Activated CD8-positive, alpha-beta memory T cell treated with anti-CD3 and anti-CD28 coated beads, Interleukin-2, amount 50 U/mL, for 4 hours (primary cell): Measurements from ENCODE around the gene GRM8.

Experiments used
- DNase-seq: peaks from one replicate; pipeline ENCODE4 v3.0.0-alpha.2; 2020

GRM8 gene

DNA sequence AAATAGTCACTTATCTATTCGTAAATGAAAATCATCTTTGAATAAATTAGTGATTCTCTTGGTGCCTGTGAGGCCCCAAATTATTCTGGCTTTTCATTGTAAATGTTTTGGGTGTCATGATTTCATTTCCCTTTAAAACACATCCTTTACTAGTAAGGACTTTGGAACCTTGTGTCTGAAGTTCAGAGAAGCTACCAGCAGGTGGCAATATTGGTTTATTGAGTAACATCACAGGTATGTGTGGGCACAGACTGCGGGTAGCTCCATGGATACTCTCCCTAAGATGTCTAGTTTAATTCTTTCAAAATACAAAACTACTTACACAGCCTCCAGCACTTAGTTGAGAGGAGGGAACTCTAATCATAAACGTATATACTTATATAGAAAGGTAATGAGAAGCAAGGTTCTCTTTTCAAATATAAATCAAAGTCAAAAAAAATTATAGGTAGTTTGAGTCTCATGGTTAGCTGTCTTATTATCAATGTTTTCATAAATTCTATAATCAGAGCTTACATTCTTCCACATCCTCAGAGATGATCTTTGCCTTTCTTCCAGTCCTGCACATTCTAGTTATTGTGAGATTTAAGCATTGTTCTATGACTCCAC lies 449.6 kb downstream of the GRM8 start:
- peak; percentile 15 for DNase-seq

DNA sequence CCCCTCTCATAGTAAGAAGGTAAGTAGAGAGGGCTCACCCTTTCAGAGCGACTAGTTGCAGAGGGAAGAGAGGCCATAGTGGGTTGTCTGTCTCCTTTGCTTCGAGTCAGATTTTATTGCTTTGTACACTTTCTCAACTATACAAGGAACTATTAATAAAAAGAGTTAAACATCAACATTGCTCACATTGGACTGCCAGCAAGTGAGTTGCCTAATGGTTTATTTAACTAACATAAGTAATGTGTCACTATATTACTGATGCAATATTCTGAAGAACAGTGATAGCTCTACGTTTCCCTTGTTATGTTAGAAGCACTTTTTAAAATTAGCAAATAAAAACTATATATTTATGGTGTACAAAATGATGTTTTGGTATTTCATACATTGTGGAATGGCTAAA lies 451.0 kb downstream of the GRM8 start:
- DNase-seq = no peak

DNA sequence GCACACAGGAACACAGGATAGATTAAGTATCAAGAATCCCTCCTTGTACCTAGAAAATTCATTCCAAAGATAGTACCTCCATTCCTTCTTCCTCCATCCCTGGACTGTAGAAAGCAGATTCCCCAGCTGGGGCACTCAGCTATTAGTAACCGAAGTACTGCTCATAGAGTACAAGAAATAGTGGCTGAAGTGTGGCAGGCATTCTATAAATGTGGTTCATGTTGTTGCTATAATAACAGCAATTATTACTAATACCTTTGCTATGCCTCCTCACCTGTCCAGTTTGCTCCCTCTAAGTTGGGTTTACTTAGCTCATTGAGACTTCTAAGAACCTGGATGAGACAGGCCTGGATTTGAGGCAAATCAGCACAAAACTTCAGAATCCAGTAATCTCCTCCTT lies 453.2 kb downstream of the GRM8 start:
- no peak for DNase-seq

DNA sequence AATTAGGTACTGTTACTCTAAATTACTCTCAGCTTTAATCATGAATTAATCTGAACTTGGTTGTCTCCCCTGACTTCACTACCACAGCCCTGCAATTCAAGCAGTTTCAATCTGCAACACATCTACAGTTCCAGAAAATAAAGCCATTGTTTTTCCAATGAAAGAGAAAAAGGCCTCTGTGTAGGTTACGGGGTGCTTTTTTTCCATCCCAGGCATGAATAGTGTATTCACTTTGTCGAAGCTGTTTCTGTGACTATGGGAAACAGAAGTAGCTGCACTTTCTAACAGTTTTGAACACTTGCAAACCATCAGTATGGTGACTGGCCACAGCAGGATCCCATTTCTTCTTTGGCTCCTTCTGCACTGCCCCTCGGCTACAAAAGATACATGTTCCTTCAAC lies 460.2 kb downstream of the GRM8 start:
- DNase-seq = no peak

DNA sequence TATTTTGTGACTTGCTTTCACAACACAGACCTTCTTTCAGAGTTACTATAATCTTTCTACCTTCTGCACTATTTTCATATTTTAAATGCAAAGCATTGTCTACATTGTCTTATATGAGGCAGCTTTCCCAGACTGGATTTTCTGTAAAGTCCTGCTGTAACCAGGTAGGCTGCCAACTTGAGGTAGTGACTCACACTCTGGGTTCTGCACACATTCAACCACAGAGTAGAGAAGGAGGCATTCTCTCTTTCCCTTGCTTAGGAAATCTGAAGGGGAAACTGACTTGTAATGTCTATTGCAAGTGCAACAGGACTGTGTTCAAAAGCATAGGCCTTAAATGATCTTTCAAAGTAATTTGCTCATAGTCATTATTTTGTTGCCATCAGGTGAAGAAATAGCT lies 461.4 kb downstream of the GRM8 start:
- no peak for DNase-seq

DNA sequence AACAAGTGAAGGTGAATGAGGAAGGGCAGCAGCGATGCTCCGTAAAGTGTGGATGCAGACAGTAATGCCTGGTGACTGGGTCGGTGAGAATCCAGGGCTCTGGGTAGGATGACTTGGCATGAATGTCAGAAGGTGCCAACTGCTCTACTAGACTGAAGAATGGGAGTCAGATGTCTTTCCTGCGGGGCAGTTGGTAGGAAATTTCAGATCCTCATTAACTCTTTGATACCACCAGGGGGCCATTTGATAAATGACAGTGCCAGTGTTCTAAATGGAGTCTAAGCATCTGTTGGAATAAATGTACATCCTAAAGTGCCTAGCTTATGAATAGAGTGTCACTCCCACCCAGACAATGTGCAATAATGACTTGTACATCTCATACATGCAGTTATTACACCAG lies 462.0 kb downstream of the GRM8 start:
- DNase-seq = no peak

DNA sequence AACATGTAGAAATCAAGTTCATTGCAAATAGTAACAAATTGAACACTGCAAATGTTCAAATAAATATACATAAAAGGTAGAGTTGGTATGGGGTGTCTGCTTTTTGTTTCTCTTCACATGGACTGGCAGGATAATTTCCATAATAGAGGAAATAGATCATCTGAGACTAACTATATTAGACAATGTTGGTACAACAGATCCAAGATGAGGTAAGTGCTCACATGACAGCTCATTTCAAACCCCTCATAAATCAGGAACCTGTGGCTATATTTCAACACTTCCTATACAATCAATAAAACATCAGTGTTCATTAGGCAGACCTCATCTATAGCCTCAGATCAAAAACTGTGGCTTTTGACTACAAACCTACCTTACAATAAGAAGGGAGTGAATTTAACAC lies 469.1 kb downstream of the GRM8 start:
- no peak for DNase-seq

DNA sequence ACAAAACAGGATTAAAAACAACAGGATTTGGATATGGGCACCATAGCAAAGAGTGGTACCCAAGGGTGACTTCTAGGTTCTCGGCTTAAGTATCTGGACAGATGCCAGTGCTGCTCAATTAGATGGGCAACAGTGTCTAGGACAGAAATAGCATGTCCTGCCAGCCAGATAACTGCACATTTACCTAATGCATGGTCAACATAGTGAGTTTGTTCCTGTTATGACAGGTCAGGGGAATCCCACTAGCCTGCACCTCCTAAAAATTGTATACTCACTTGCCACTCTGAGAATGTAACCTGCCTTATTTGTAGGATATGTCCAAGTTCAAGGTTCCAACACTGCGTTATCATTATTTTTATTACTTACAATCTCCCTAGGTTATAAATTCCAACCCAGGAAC lies 471.7 kb downstream of the GRM8 start:
- DNase-seq = no peak

DNA sequence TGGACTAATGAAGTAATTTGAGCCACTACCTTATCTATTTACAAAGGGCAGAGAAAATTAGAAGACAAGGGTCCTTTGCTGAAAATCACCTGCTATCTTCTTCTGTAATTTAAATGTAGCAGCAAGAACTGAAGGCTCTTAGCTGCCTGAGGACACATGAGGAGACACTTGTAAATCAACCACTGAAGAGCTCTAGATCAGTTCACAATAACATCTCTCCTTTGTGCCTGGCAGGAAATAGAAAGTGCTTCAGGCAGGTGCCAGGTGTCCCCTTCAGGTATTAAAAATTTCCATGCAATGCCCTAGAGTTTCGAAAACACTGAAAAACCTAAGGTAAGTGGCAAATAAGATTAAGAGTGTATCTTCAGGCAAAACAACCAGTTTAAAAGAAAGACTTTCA lies 474.6 kb downstream of the GRM8 start:
- DNase-seq = no peak

DNA sequence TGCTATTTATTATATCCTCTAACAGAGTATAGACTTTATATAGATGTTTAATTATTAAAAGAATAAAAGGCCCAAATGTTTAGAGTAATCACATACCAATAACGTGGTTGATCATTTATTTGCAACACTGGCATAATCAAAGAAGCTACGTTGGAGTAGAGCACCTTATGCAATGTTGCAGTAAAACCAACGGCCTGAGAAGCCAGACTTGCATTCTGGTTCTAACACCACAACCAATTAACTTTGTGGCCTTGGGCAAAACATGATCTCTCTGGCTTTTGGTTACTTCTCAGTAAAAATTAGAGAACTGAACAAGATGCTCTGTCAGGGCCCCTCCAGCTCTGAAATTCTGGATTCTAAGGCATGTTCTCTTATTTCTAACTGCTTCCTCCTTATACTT lies 476.2 kb downstream of the GRM8 start:
- DNase-seq = no peak

DNA sequence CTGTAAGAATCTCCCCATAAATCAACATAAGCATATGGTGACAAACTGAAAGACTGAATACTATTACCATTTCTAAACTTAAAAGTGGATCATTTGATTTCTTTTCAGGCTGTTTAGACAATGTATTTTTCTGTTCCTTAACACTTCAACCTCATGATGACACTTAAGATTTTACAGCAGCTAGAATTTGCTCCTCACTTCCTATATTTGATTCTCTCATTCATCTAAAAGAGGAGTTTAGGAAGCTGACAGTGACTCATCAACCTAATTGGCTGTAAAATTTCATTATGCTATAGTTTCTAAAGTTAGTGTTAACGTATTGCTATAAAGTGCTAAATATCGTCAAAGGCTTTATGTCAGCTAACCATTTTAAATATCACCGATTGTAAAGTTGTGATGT lies 478.7 kb downstream of the GRM8 start:
- DNase-seq = no peak

DNA sequence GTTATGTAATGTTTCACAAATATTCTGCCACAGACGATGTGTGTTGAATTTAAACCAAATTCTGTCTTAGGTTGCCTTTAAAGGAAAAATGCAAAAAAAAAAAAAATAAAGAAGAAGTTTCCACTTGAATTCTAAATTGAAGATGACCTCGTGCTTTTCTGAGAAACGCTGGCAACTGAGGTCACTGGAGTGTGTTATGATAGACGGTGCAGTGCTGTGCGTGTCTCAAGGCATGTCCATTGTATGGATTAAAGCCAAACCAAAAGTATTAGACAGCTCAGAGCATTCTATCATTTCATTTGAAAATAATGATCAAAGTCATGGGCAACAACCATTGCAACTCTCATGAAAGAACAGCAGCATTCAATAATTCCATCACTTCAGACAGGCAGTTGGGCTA lies 483.9 kb downstream of the GRM8 start:
- no peak for DNase-seq

DNA sequence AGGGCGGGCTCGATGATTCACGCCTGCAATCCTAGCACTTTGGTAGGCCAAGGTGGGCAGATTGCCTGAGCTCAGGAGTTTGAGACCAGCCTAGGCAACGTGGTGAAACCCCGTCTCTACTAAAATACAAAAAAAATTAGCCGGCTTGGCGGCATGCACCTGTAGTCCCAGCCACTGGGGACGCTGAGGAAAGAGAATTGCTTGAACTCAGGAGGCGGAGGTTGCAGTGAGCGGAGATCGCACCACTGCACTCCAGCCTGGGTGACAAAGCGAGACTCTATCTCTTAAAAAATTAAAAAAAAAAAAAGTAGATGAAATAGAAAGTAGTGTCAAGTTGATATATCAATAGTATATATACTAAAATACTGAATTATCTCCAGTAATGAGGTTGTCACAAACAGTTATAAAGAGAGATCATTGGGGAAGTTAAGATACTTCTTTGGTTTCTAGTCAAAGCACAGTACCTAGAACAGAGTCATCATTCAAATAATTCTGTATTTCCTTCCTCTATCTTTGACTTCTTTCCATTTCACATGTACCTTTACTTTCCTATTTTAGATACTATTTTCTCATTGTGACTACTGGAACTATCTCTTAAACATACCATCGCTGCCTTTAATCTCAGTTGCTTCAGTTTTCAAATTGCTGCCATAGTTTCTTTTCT lies 491.7 kb downstream of the GRM8 start:
- no peak for DNase-seq

DNA sequence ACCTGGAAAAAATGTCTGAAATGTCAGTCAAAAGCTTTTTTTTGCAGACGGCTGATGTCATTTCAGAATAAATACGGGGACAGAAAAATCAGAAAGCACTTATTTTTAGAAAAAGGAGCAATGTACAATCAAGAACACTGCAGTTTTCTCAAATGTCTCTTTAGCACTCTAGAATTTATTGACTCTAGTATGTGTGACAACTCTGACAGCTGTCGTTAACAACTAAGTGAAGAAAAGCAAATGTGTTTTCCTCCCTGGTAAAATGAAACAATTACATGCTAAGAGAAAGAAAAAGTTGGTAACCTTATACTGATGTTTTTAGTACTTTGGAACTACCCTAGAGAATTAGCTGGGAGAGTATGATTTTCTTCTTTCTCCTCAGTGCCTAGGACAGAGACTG lies 497.4 kb downstream of the GRM8 start:
- DNase-seq = no peak

DNA sequence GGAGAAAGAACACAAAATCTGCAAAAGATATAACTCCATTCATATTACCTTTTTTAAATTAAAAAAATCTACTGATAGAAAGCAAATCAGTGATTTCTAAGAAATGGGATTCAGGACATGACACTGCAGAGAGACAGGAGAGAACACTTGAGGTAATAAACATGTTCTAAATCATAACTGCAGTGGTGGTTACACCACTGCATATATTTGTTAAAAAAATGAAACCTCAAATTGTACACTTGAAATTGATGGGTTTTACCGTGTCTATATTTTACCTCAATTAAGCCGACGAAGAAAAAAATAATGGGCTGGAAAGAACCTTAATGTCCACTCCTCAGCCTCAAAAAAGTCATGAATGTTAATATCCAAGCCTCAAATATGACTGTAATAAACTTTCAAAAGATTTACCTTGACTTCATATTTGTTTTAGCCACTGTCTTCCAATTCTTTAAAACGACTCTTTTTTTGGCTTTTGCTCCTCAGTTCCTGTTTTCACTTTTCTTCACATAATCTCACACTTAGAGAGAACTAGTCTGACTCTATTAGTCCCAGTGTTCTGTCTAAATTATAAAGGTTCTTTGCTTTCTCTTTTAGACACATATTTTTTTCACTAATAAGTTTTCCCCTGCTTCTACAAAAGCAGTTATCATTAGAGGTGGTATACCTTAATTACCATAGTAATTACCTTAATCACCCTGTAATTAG lies 502.4 kb downstream of the GRM8 start:
- no peak for DNase-seq

DNA sequence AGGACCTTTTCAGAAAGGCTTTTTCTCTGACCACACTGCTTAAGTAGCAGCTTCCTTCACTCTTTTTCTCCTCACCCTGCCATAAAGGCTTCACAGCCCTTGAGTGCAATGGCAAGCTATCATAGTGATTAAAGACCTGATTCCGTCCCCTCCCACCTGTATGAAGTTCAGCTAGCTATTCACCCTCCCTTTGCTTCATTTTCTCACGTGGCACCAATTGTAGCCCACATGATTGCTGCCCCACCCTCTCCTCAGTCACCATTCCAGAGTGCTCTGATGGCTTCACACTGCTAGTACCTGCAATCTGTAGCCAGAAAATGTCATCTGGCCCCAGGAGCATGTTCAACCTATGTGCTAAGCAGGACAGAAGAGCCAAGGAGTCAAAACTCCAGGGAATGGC lies 523.8 kb downstream of the GRM8 start:
- no peak for DNase-seq

DNA sequence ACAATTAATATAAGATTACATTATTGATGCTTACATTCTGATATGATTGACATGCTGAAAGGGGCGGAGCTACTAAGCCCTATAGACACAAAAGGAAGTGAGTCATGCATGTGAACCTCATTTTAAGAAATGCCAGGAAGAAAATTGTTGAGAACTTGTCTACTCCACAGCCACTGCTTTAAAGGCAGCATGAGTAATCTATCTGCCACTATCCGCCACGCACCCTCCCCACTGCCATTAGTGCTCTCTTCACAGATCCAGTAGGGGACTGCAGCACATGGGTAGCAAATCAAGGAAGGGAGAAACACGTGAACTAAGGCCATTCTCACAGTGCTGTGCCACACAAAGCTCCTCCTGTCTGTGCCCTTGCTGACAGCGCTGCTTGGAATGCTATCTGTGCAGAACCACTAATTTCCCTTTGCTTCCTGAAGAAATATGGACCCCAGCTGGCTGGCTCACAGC lies 524.8 kb downstream of the GRM8 start:
- DNase-seq = no peak

DNA sequence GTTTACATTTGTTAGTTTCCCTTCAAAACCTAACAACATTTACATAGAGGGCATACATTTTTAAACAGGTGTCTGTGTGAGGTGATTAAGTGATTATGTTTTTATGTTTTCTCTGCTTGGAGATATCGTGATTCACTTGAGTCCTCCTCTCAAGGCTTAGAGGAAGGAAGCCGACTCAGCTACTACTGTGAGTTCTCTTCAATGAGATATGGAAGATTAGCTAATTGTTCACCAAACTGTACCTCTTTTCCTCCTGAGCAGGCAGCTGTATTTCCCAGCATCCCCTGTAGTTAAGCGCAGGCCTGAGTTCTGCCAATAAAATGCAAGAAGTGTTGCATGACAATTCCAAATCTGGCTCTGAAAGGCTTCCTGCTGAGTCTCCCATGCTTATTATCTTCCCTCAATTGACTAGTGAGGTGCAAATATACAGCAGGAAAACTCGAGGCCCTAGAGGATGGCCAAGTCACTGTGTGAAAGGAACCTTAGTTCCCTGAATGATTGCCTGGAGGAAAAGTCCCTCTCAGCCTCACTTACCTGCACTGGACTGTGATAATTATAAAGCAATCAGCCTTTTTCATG lies 528.7 kb downstream of the GRM8 start:
- no peak for DNase-seq

DNA sequence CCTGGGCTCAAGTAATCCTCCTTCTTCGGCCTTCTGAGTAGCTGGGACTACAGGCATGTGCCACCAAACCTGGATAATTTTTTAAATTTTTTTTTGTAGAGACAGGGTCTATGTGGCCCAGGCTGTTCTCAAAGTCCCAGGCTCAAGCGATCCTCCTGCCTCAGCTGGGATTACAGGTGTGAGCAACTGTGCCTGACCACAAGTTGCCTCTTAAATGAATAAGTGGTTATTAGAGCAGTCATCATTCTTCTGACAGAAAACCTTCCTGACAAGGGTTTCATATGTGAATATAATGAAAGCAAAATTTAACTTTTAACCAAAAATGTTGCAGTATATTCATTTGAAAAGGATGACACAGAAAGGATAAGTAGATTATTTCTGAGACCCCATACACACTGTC lies 532.5 kb downstream of the GRM8 start:
- no peak for DNase-seq

DNA sequence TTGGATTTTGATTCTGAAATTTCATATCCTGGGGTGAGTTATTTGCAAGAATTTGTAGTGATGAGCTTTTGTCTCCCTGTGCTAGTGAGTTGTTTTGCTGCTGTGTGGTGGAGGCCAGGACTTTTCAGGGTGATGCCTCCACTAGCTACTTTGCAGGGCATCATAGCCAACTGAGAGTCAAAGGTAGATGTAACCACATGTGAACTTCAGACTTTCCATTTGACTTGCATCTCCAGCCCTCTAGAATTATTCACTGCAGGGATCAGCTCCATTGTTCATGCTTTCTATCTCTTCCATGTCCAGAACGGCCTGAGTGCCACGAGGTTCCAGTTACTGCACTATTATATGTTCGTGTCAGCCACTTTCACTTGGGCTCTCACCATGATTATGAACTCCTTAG lies 534.3 kb downstream of the GRM8 start:
- DNase-seq = no peak

DNA sequence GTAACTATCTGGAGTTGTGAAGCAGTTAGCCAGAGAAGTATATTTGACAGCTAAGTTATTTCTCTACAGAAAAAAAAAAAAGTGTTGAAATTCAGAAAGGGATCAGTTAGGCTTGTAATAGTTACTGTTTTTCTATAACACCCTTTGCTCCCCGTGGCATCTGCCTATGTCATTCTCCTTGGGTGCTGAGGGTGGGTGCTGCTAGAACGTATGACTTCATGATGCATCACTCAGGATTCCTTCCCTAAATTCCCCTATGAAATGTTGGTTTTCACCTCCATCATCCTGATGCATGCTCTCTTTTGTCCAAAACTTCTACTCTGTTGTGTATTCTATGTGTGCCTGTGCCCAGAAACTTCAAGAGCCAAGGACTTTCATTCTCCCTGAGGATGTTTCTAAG lies 536.4 kb downstream of the GRM8 start:
- no peak for DNase-seq

DNA sequence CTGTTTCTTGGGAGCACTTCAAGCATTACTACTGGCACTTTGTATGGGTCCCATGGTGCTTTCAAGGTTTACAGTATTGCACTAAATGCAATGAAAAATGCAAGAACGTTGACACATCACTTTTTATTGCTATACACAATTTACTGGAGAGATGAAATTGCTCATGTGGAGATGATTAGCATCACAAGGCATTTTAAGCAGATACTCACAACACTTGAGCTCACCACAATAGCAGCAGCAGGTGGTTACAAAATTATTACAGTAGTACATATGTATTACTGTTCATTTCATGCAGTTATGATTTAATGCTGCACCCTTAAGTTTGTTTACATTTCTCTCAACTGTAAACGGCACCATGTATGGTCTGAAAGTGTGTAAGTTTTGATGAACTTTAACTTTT lies 537.7 kb downstream of the GRM8 start:
- no peak for DNase-seq

DNA sequence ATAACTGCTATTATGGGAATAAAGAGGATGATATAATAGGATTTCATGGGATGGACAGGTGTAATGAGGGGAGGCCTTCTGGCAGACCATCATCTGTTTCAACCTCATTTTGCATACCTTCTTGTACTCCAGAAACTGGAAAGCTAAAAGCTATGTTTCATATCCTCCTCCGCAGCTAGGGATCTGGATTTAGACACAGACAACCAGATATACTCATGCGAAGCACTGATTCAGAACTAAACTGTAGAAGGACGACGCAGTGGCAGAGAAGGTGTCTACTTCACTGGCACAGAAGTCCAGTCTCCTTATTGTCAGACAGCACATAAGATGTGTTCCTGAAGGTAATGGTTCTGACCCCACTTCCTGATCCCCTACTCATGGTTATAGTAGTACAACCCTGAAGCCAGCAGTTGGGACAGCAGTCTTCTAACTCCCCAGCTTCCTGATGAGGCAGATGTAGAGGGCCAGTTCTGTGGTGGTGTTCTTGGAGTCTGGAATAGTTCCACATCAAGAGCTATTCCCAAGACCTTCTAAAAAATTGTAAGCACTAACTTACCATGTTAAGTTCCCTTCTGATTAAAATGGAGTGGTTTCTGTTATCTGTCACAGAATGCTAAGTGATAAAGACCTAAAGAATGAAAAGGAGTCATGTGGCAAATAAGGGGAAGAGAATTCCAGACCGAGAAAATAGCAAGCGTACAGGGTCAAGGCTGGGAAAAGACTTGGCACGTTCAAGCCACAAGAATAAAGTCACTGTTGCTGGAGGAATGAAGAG lies 550.3 kb downstream of the GRM8 start:
- no peak for DNase-seq
